Measurements from ENCODE around the gene GPR162.

GRCh38 chr12:6858799-6859198 is 37.2 kb downstream of the GPR162 start:
- TF ChIP-seq POLR2A (IDR thresholded peaks at IDR 0.05): no peak
- TF ChIP-seq, protein P1, sequence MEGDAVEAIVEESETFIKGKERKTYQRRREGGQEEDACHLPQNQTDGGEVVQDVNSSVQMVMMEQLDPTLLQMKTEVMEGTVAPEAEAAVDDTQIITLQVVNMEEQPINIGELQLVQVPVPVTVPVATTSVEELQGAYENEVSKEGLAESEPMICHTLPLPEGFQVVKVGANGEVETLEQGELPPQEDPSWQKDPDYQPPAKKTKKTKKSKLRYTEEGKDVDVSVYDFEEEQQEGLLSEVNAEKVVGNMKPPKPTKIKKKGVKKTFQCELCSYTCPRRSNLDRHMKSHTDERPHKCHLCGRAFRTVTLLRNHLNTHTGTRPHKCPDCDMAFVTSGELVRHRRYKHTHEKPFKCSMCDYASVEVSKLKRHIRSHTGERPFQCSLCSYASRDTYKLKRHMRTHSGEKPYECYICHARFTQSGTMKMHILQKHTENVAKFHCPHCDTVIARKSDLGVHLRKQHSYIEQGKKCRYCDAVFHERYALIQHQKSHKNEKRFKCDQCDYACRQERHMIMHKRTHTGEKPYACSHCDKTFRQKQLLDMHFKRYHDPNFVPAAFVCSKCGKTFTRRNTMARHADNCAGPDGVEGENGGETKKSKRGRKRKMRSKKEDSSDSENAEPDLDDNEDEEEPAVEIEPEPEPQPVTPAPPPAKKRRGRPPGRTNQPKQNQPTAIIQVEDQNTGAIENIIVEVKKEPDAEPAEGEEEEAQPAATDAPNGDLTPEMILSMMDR (IDR thresholded peaks at IDR 0.05): no peak

Data from sigmoid colon (tissue), 3 donors.